Uterus (tissue), 2 donors: Measurements from ENCODE around the gene CHMP4B.

Source experiments
- CTCF ChIP-seq, 4 experiments: fragments of 200-600 bp in 2 of 4; fragments of 450-650 bp in 2 of 4; sonication (generic) in 2 of 4; IDR thresholded peaks; one replicate each; pipeline ENCODE4 v1.5.1; 2016 to 2019; ENCODE audit warnings: antibody characterized with exemption in 4 of 4, mild to moderate bottlenecking in 2 of 4, moderate library complexity in 1 of 4
- POLR2A ChIP-seq, 2 donors: fragments of 450-650 bp; IDR thresholded peaks; one replicate each; pipeline ENCODE4 v1.6.1; 2016; ENCODE audit warnings: antibody characterized with exemption in 2 of 2, mild to moderate bottlenecking in 1 of 2, moderate library complexity in 1 of 2

- TF ChIP-seq CTCF (IDR thresholded peaks at IDR 0.05): no peak
- TF ChIP-seq POLR2A (IDR thresholded peaks at IDR 0.05): no peak
These were observed 21.3 kb upstream of the CHMP4B start for GRCh38 chr20:33789858-33790182.
